K562 (cell line): Measurements from ENCODE around the gene NACAD. TPM values are rescaled to one million over a fixed set of nuclear protein-coding genes. Genes with fewer than 3 reads are reported as not detected.
A peak's percentile ranks its signal among the peaks of the same experiment; 100 is the strongest.

Source experiments
- ATAC-seq: fragments of 200-7000 bp; cut with Tn5 transposase; 3 replicates; pipeline ENCODE4 v1.9.1; 2020; ENCODE audit warnings: moderate library complexity
- BruUV-seq: library from RNA; stranded (reverse); fragments of 400-500 nt; replicated peaks from 2 replicates; lab custom pipeline; 2021; lab: Mats Ljungman, UMichigan
- CTCF ChIA-PET: fragments of 300-600 bp; formaldehyde crosslinking; extraction: SDS; loops from one replicate; lab custom pipeline; 2021; ENCODE audit warnings: low intra/inter-chr PET ratio; lab: Yijun Ruan, JAX
- POLR2A ChIA-PET: fragments of 300-600, 350-650 bp; sonication (Branson Sonifier 250); formaldehyde crosslinking; extraction: SDS; loops from one replicate; lab custom pipeline; 2021; ENCODE audit warnings: antibody characterized with exemption, inconsistent platforms; lab: Yijun Ruan, JAX
- DNase-seq, 4 experiments: peaks; one replicate each; pipeline versions ENCODE4 v3.0.0 to v3.0.0-alpha.2; 2011 to 2018; ENCODE audit warnings: low spot score in 3 of 4, mixed read lengths in 3 of 4; ENCODE audit errors: extremely low read depth in 1 of 4
- FAIRE-seq: peaks from 2 replicates; lab custom pipeline; 2011; peaks lifted over from hg19 to GRCh38; lab: Jason Lieb, UNC
- H2AFZ ChIP-seq: 2 replicates; pipeline ENCODE4 v1.6.0; 2011; ENCODE audit warnings: low read depth, low read length, control low read depth, inconsistent platforms
- H3K27ac ChIP-seq: fragments of 200-600 bp; 3 replicates; pipeline ENCODE4 v1.8.0; 2011; ENCODE audit warnings: low read depth, mild to moderate bottlenecking, control low read depth, inconsistent platforms, low read length, moderate library complexity, mixed read lengths; ENCODE audit errors: extremely low read depth
- H3K27me3 ChIP-seq, 2 experiments: fragments of 300-600 bp in 1 of 2; 2 replicates in 1 of 2; 3 replicates in 1 of 2; pipeline versions ENCODE4 v1.6.0 to v1.8.0; 2011; ENCODE audit warnings: inconsistent platforms in 2 of 2, low read length in 2 of 2, mild to moderate bottlenecking in 1 of 2, mixed read lengths in 1 of 2, moderate library complexity in 1 of 2; ENCODE audit not compliant: control insufficient read depth in 2 of 2, insufficient read depth in 2 of 2
- H3K36me3 ChIP-seq: fragments of 300-600 bp; 3 replicates; pipeline ENCODE4 v1.8.0; 2011; ENCODE audit warnings: mild to moderate bottlenecking, low read length, inconsistent platforms; ENCODE audit not compliant: control insufficient read depth, insufficient read depth
- H3K4me1 ChIP-seq, 2 experiments: fragments of 200-600 bp in 1 of 2; replicated peaks in 1 of 2; 2 replicates in 1 of 2; 3 replicates in 1 of 2; pipeline versions ENCODE4 v1.5.1 to v1.8.0; 2011; ENCODE audit warnings: inconsistent platforms in 2 of 2, low read length in 2 of 2, mild to moderate bottlenecking in 1 of 2, mixed read lengths in 1 of 2, moderate library complexity in 1 of 2; ENCODE audit not compliant: control insufficient read depth in 2 of 2, insufficient read depth in 2 of 2
- H3K4me2 ChIP-seq: 2 replicates; pipeline ENCODE4 v1.6.1; 2011; ENCODE audit warnings: low read length, control low read depth, inconsistent platforms, mixed read lengths; ENCODE audit not compliant: insufficient read depth
- H3K4me3 ChIP-seq: fragments of 200-600 bp; sonication (generic), shearing (Covaris generic); 2 replicates; pipeline ENCODE4 v1.5.1; 2016; ENCODE audit warnings: control low read depth, inconsistent platforms
- H3K79me2 ChIP-seq: fragments of 200-600 bp; 3 replicates; pipeline ENCODE4 v1.8.0; 2011; ENCODE audit warnings: low read length, inconsistent platforms; ENCODE audit not compliant: control insufficient read depth, insufficient read depth
- H3K9ac ChIP-seq, 2 experiments: 2 replicates each; pipeline versions ENCODE4 v1.6.0 to v1.6.1; 2011; ENCODE audit warnings: low read depth in 2 of 2, low read length in 2 of 2, control low read depth in 1 of 2, inconsistent platforms in 1 of 2, mild to moderate bottlenecking in 1 of 2, mixed read lengths in 1 of 2; ENCODE audit not compliant: insufficient read depth in 1 of 2
- H3K9me1 ChIP-seq: one replicate; pipeline ENCODE4 v1.6.0; 2011; ENCODE audit warnings: inconsistent platforms, mild to moderate bottlenecking, low read length, moderate library complexity; ENCODE audit not compliant: control insufficient read depth, insufficient read depth
- H3K9me3 ChIP-seq: replicated peaks from 2 replicates; pipeline ENCODE4 v1.5.1; 2011; ENCODE audit warnings: low read depth, low read length, inconsistent platforms; ENCODE audit not compliant: control insufficient read depth, insufficient read depth
- H4K20me1 ChIP-seq: replicated peaks from 2 replicates; pipeline ENCODE4 v1.6.1; 2011; ENCODE audit warnings: low read length, inconsistent platforms, mixed read lengths; ENCODE audit not compliant: control insufficient read depth, insufficient read depth
- GATAD2A ChIP-seq: fragments of 450-650 bp; IDR thresholded peaks from 2 replicates; pipeline ENCODE4 v1.6.1; 2017
- MCM7 ChIP-seq, 2 experiments: fragments of 450-650 bp; IDR thresholded peaks; 2 replicates each; pipeline ENCODE4 v1.6.1; 2016 to 2018
- NFIC ChIP-seq: fragments of 450-650 bp; IDR thresholded peaks from 2 replicates; pipeline ENCODE4 v1.6.1; 2017; ENCODE audit warnings: mild to moderate bottlenecking, inconsistent platforms
- RBM17 ChIP-seq: fragments of 200-400 bp; formaldehyde crosslinking; IDR thresholded peaks from 2 replicates; pipeline ENCODE4 v1.6.1; 2017; ENCODE audit warnings: low read depth, mild to moderate bottlenecking, low read length, borderline replicate concordance
- RBM22 ChIP-seq: fragments of 200-400 bp; formaldehyde crosslinking; IDR thresholded peaks from 2 replicates; pipeline ENCODE4 v1.6.1; 2018; ENCODE audit warnings: low read length, low read depth; ENCODE audit not compliant: poor library complexity, severe bottlenecking
- SAFB2 ChIP-seq: fragments of 200-400 bp; formaldehyde crosslinking; IDR thresholded peaks from 2 replicates; pipeline ENCODE4 v1.6.1; 2018; ENCODE audit warnings: borderline replicate concordance, low read length, low read depth, moderate library complexity; ENCODE audit not compliant: severe bottlenecking
- STAG1 ChIP-seq: sonication (generic); formaldehyde crosslinking; IDR thresholded peaks from 2 replicates; pipeline ENCODE4 v1.5.0; 2020; ENCODE audit warnings: missing genetic modification reagents, borderline replicate concordance
- WGBS: fragments of 100-300 bp; shearing (Covaris generic); methylation state at CpG from one replicate; pipeline ENCODE4 v1.1.6; 2016; ENCODE audit warnings: low coverage, mixed read lengths; ENCODE audit not compliant: insufficient coverage; ENCODE audit errors: missing lambda C conversion rate; 5-methylcytosine and 5-hydroxymethylcytosine counted together
- in situ Hi-C: fragments of 300-500 bp; cut with MboI; formaldehyde crosslinking; loops from 4 replicates; pipeline ENCODE4 v1.15.0; 2018; ENCODE audit warnings: inconsistent platforms, mixed read lengths
- intact Hi-C: fragments of 100-400 bp; cut with micrococcal nuclease; formaldehyde crosslinking; loops from 2 replicates; pipeline ENCODE4 v1.14.2; 2022
- polyA plus RNA-seq, 8 experiments: library from polyadenylated mRNA; depleted of rRNA in 4 of 8; stranded (reverse) in 5 of 8; unstranded in 3 of 8; fragments of >200 nt; fragmentation: Nextera tagmentation in 2 of 8; fragmentation: Illumina TruSeq in 1 of 8; extraction: Ambion mirVana in 2 of 8; extraction: Trizol in 1 of 8; gene quantifications; 2 replicates each; pipeline versions ENCODE4 v1.2.1 to v1.2.3, GENCODE V29; 2011 to 2014; ENCODE audit warnings: inconsistent platforms in 1 of 8, missing spikeins in 1 of 8
- total RNA-seq, 7 experiments: library from RNA; depleted of rRNA in 6 of 7; stranded (reverse); fragments of >200 nt in 6 of 7; fragmentation: Illumina TruSeq in 2 of 7; extraction: Trizol in 2 of 7; gene quantifications; 2 replicates each; pipeline versions ENCODE4 v1.2.1 to v1.2.3, GENCODE V29; 2011 to 2021; ENCODE audit warnings: low replicate concordance in 1 of 7
- TF ChIP-seq, protein P1 (sequence below): fragments of 450-650 bp; IDR thresholded peaks from 2 replicates; pipeline ENCODE4 v1.6.1; 2016; ENCODE audit warnings: mild to moderate bottlenecking, moderate library complexity
- TF ChIP-seq, protein P2 (sequence below): fragments of 250-450 bp; sonication (Bioruptor Pico); IDR thresholded peaks from 2 replicates; pipeline ENCODE4 v1.4.0; 2020

Gene NACAD
- total and polyA plus RNA-seq, 9 of the 15 experiments (the other 6 are each of a cell fraction or from before 2014, with no cell fraction given): under 0.01 to 0.03 (median 0.02) TPM; not detected in 5

DNA sequence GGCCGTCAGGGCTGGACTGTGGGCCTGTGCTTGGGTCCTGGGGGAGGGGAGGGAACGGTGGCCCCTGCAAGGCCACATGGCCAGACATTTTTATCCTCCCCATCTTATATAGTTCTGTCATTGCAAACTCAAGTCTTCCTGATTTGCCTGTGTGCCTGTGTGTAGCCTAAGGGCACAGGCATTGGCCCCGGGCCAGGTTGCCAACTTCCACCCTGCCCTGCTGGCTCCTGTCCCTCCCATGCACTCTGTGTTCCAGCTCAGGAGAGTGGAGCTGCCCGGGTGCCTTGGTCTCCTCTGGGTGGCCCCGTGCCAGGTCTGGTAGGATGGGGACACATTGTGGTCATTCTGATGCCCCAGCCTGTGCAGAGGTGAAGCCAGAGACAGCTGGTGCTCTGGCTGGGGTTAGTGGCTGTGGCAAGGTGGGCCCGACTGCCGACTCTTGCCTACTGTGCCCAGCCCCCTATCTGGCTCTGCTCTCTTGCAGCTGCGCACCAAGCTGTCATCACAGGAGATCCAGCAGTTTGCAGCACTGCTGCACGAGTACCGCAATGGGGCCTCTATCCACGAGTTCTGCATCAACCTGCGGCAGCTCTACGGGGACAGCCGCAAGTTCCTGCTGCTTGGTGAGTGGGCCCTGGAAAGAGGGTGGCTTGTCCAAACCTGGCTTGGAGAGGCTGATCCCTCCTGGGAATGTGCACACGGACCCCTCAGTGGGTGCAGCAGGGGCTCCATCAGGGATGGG lies 14.8 kb downstream of the NACAD start:
- Histone ChIP-seq H3K4me3 (no peak overlapping the region), H3K4me2 (no peak overlapping the region), H3K9me3 (no peaks in the 10 kb centered on the region), H3K27ac (no peak overlapping the region), H3K9me1 (no peaks in the 10 kb centered on the region), H2AFZ (no peak overlapping the region), H3K4me1 (peaks cover 0 to 18% of the 10 kb centered on the region in 2 experiments; a peak in 1 of 5 replicates), H4K20me1 (0 out of 2 replicates have a peak, but pooled peaks cover 4% of the 10 kb centered on the region), H3K27me3 (no peaks in the 10 kb centered on the region), H3K36me3 (peaks cover 78% of the 10 kb centered on the region; the same call in 2 of the 3 replicates), H3K79me2 (no peaks in the 10 kb centered on the region), H3K9ac (no peak overlapping the region)
- FAIRE-seq (no peak), ATAC-seq (no peak), DNase-seq (no peak)
- intact Hi-C loops: loop anchor here (10.0 kb wide), 1 partner anchor 99 kb away; the partner anchor contains the start of gene MYO1G
- POLR2A ChIA-PET: interaction anchor here (0.5 to 1.2 kb wide), 2 partner anchors 7 to 1338 kb away, joined by 3 read pairs; no protein-coding TSS in a partner anchor
- CTCF ChIA-PET: no interaction called here
- 87% methylated on average over 14 of the region's 15 CpGs for WGBS
- in situ Hi-C loops: no loop called here
- no TSS peak for BruUV-seq
- no peak for TF ChIP-seq STAG1 (CRISPR knock-in tag)
- TF ChIP-seq, protein P1, sequence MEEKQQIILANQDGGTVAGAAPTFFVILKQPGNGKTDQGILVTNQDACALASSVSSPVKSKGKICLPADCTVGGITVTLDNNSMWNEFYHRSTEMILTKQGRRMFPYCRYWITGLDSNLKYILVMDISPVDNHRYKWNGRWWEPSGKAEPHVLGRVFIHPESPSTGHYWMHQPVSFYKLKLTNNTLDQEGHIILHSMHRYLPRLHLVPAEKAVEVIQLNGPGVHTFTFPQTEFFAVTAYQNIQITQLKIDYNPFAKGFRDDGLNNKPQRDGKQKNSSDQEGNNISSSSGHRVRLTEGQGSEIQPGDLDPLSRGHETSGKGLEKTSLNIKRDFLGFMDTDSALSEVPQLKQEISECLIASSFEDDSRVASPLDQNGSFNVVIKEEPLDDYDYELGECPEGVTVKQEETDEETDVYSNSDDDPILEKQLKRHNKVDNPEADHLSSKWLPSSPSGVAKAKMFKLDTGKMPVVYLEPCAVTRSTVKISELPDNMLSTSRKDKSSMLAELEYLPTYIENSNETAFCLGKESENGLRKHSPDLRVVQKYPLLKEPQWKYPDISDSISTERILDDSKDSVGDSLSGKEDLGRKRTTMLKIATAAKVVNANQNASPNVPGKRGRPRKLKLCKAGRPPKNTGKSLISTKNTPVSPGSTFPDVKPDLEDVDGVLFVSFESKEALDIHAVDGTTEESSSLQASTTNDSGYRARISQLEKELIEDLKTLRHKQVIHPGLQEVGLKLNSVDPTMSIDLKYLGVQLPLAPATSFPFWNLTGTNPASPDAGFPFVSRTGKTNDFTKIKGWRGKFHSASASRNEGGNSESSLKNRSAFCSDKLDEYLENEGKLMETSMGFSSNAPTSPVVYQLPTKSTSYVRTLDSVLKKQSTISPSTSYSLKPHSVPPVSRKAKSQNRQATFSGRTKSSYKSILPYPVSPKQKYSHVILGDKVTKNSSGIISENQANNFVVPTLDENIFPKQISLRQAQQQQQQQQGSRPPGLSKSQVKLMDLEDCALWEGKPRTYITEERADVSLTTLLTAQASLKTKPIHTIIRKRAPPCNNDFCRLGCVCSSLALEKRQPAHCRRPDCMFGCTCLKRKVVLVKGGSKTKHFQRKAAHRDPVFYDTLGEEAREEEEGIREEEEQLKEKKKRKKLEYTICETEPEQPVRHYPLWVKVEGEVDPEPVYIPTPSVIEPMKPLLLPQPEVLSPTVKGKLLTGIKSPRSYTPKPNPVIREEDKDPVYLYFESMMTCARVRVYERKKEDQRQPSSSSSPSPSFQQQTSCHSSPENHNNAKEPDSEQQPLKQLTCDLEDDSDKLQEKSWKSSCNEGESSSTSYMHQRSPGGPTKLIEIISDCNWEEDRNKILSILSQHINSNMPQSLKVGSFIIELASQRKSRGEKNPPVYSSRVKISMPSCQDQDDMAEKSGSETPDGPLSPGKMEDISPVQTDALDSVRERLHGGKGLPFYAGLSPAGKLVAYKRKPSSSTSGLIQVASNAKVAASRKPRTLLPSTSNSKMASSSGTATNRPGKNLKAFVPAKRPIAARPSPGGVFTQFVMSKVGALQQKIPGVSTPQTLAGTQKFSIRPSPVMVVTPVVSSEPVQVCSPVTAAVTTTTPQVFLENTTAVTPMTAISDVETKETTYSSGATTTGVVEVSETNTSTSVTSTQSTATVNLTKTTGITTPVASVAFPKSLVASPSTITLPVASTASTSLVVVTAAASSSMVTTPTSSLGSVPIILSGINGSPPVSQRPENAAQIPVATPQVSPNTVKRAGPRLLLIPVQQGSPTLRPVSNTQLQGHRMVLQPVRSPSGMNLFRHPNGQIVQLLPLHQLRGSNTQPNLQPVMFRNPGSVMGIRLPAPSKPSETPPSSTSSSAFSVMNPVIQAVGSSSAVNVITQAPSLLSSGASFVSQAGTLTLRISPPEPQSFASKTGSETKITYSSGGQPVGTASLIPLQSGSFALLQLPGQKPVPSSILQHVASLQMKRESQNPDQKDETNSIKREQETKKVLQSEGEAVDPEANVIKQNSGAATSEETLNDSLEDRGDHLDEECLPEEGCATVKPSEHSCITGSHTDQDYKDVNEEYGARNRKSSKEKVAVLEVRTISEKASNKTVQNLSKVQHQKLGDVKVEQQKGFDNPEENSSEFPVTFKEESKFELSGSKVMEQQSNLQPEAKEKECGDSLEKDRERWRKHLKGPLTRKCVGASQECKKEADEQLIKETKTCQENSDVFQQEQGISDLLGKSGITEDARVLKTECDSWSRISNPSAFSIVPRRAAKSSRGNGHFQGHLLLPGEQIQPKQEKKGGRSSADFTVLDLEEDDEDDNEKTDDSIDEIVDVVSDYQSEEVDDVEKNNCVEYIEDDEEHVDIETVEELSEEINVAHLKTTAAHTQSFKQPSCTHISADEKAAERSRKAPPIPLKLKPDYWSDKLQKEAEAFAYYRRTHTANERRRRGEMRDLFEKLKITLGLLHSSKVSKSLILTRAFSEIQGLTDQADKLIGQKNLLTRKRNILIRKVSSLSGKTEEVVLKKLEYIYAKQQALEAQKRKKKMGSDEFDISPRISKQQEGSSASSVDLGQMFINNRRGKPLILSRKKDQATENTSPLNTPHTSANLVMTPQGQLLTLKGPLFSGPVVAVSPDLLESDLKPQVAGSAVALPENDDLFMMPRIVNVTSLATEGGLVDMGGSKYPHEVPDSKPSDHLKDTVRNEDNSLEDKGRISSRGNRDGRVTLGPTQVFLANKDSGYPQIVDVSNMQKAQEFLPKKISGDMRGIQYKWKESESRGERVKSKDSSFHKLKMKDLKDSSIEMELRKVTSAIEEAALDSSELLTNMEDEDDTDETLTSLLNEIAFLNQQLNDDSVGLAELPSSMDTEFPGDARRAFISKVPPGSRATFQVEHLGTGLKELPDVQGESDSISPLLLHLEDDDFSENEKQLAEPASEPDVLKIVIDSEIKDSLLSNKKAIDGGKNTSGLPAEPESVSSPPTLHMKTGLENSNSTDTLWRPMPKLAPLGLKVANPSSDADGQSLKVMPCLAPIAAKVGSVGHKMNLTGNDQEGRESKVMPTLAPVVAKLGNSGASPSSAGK: no peak
- TF ChIP-seq RBM22: peak; percentile 43
- TF ChIP-seq, protein P2, sequence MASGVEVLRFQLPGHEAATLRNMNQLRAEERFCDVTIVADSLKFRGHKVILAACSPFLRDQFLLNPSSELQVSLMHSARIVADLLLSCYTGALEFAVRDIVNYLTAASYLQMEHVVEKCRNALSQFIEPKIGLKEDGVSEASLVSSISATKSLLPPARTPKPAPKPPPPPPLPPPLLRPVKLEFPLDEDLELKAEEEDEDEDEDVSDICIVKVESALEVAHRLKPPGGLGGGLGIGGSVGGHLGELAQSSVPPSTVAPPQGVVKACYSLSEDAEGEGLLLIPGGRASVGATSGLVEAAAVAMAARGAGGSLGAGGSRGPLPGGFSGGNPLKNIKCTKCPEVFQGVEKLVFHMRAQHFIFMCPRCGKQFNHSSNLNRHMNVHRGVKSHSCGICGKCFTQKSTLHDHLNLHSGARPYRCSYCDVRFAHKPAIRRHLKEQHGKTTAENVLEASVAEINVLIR (CRISPR knock-in tag): no peak
- TF ChIP-seq GATAD2A: no peak
- TF ChIP-seq SAFB2: no peak
- peak; percentile 44; the same call in 1 of the 2 replicates for TF ChIP-seq NFIC
- no peak for TF ChIP-seq RBM17
- TF ChIP-seq MCM7 (IDR thresholded peaks at IDR 0.05): no peak
